NCI-H526 (cell line): ENCODE measurements around the gene CHRNE.
A peak's percentile ranks its signal among the peaks of the same experiment; 100 is the strongest.

Experiments used
- DNase-seq, 2 experiments: peaks; one replicate each; lab custom pipeline; 2025; lab: John Stamatoyannopoulos, UW

Gene CHRNE

DNA sequence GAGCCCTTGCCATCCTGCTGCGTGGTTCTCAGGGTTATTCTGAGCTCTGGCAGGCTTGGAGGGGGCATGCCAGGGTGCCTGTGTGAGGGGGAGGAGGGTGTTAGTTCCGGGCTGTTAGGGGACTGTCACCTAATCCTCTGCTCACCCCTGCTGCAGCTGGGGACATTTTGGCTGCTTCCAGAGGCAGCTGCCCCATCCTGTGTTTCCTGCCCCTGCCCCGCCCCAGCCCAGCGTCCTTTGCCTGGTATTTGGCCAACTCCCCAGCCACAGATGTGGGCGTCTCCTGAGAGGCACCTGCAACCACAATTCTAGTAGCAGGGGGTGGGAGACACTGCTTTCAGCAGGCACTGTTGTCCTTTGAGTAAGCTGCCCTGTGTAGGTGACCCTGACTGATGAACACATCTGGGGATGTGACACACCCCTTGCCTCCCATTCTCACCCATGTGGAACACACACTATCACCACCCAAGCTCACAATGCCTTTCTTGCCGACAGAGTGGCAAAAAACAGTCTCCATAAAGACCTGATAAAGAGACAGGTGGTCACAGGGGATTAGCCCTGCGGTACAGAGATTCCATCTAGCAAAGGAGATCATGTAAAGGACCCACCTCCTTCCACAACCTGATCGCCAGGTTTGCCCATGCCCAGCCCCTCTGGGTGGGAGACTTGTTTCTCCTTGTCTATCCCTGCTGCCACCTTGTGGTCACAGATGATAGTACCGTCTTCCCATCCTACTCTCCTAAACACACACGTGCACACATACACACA, at the start of gene CHRNE:
CHRNE (minus strand) TSS at position 48 of the 768 bp plus-strand sequence; CDS start at position 13, 35 bp downstream.
- peak; percentile 71 to 82 for DNase-seq

- no peak for DNase-seq
Observed at GRCh38 chr17:4951486-4951885, 48.6 kb upstream of the CHRNE start.

DNA sequence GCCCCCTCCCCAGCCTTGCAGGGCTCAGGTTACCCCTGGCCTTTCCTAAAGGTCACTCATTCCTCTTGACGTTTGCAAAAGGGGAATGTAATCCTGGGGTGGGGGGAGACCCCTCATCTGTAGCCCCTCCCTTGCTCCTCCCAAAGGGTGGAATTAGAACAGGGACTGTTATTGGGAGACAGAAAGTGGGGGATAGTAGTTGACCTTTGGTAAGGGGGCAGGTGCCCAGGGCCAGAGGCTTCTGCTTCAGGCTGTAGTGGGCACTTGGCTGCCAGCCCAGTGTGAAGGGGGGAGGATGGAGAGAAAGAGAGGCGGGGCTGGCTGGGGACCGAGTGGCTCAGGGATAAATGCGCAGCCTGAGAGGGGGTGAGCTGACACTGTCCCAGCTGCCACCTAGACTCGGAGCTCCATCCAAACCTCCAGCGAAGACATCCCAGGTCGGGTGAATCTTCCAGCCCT, 47.9 kb upstream of the CHRNE start, which contains the start of gene ENO3:
ENO3 (plus strand) TSS at position 374 of the 459 bp plus-strand sequence. CDS start 711 bp downstream, outside the sequence.
- DNase-seq = peak in 1 of 2 experiments; percentile 35

- peak in 1 of 2 experiments; percentile 55 for DNase-seq
Observed at GRCh38 chr17:4950075-4950745, 47.3 kb upstream of the CHRNE start.

GRCh38 chr17:4949321-4950074, 46.6 kb upstream of the CHRNE start:
- DNase-seq = peak in 1 of 2 experiments; percentile 71

DNA sequence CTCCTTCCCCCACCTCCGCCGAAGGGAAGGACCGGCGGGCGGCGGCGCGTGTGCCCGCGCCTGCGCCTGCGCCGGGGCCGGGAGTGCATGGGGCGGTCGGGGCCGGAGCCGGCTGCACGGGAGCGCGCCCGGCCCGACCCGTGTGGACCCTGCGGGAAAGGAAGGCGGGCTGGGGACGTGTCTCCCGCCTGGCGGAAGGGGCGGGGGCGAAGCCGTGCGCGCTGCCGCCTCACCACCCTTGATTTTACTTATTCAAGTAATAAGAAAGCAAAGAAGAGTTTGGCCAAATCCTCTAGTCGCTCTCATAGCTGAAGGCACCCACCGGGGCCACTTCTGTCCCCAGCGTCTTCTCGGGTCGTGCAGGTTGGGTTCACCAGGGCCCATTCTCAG, 46.0 kb upstream of the CHRNE start:
- DNase-seq = peak in 1 of 2 experiments; percentile 88

DNA sequence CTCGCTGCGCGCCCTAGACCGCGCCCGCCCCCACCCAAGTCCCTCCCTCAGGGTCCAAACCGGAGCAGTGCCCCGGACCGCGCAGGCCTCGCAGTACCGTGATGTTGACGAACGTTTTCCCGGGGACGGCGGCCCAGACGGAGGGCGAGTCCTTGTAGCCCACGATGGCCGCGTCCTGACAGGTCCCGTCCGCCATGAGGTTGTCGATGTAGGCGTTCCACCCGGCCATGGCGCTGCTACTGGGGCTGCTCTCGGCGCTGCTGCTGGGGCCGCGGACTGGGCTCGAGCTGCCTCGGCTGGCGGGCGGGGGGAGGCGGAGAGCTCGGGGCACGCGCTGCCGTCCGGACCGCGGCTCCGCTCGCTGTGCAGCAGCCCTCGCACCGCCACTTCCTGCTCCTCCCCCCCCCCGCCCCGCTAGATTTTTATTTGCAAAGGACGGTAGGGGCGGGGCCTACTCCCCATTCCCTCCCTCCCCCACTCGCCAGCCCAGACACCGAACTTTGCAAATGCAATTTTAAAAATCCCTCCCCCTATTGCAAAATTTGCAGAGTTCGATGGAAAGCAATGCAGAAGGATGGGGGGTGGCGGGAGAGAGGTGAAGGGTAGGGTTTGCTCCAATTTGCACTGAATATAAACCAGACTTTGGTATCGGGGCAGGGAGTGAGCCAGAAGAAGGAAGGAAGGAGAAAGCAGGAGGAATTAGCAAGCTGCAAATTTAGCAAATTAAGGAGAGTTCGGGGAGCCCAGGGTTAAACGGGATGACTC, 45.5 kb upstream of the CHRNE start, which contains the start of gene PFN1:
PFN1 (minus strand) TSS at position 365 of the 765 bp plus-strand sequence; CDS start at position 229, 136 bp downstream.
- peak; percentile 48 to 87 for DNase-seq

DNA sequence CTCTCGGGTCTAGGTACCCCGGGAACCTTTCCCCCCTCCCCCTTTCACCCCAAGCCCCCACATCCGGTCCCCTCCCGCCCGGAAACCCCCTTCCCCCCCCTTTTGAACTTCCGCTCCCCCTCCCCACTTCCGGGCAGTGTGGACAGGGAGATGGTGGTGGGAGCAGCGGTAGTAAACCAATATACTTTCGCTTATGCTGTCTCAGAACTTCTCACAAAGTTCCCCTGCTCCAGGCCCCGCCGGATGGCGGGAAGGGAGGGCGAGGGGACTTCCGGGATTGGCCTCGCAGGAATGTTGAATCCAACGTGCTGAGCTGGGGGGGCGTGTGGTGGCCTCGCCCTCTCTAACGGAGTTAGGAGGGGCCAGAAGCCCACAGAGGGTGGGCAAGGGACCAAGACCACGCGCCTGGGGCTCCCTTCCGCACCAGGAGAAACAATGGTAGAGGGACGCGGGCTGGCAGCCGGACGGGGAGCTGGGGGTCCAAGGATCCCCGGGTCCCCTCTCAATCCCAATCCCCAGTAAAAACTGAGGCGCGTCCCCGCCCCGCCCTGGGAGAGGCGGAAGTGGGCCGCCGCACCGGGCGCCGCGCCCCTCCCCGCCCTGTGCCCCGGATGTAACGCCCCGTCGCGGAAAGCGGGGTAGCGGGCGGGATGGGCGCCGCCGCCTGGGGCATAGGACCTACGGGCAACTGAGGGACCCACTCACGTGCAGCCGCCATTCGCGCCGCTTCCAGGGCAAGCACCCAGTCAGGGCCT, 44.7 kb upstream of the CHRNE start:
- DNase-seq = peak in 1 of 2 experiments; percentile 33

DNA sequence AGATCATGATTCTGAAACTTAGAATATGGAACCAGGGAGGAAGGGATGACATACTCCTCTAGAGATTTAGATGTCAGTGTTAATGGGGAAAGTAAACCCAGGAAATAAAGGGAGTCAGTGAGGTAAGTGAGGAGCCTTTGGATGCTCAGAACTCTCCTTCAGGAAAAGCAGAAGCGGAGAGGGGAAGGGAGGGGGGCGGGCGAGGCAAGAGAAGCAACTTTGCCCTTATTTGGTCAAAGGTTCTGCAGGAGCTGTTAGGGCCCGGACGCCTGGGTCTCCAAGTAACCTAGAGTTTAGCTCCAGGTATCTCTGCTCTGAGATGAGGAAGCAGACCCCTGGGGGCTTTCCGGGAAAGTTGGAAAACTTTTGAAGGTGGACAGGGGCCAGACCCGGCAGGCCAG, 44.1 kb upstream of the CHRNE start:
- DNase-seq = no peak

- no peak for DNase-seq
Observed at GRCh38 chr17:4946312-4946976, 43.5 kb upstream of the CHRNE start.

DNA sequence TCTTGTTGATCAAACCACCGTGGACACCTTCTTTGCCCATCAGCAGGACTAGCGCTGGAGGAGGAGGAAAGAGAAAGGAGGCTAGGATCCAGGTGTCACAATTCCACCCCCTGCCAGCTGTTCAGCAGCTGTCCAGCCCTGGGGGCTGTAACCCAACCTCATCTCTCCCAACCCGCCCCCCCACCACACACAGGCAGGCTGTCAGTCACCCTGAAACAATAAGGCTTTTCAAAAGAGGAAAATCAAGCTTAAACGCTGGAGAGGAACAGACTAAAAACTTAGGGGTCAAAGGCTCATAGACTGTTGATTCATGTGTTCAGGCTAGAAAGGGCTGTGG, 43.0 kb upstream of the CHRNE start:
- DNase-seq = no peak

DNA sequence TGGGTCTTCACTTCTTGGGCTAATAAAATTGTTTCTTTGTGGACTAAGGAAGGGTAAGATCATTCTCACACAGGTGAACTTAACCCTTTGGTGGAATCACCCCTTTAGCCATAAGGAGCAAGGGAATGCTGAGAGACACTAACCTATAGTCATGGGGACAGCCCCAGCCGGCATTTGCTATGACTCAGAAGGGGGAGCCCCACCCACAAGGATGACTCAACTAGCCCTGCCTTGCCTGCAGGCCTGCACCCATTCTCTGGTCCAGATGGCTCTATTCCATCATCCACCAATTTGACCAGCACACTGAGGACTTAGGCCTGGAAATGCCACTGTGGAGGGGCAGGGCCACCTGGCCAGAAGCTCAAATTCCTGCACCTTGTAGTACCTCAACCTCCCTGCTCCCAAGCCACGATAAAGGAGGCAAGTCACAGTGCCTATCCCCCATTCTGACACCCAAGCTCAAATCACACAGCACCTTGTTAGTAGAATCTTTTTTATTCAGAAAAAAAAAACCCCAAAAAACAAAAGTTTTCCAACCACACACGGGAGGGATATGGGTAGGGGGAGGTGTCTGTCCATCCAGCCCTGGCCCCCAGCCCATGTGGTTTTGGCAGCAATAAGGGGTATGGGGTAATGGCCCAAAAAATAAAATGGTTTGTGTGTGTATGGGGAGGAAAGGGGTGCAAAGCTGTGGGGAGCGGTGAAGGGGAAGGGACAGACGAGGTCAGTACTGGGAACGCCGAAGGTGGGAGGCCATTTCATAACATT, 42.5 kb upstream of the CHRNE start:
- no peak for DNase-seq

- DNase-seq = no peak
Observed at GRCh38 chr17:4944554-4945175, 41.8 kb upstream of the CHRNE start.

- no peak for DNase-seq
Observed at GRCh38 chr17:4944163-4944553, 41.3 kb upstream of the CHRNE start.

DNA sequence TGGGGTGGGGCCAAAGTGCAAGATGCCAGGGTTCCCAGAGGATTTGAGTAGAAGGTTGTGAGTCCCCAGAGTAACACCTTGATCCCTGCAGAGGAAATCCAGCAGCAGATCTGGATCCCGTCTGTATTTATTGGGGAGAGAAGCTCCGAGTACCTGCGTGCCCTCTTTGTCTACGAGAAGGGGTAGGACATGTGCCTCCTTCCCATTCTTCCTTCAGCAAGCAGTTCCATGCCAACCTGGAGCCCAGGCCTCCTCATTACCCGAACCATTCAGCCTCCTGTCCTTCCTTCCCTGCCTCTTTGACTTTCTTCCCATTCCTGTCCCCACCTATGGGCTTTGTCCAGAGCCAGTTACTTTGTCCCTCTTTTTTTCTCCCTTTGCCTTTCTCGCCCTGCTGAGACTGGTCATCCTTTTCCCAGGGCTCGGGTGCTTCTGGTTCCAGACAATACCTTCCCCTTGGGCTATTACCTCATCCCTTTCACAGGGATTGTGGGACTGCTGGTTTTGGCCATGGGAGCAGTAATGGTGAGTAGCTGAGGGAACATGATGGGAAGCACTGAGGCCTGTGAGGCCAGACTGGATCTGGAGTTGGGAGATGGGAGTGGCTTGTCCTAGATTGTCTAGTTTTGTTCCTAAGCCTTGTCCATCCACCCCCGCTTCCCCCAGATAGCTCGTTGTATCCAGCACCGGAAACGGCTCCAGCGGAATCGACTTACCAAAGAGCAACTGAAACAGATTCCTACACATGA, 40.0 kb upstream of the CHRNE start:
- DNase-seq = no peak

- DNase-seq = no peak
Observed at GRCh38 chr17:4941319-4941610, 38.4 kb upstream of the CHRNE start.

DNA sequence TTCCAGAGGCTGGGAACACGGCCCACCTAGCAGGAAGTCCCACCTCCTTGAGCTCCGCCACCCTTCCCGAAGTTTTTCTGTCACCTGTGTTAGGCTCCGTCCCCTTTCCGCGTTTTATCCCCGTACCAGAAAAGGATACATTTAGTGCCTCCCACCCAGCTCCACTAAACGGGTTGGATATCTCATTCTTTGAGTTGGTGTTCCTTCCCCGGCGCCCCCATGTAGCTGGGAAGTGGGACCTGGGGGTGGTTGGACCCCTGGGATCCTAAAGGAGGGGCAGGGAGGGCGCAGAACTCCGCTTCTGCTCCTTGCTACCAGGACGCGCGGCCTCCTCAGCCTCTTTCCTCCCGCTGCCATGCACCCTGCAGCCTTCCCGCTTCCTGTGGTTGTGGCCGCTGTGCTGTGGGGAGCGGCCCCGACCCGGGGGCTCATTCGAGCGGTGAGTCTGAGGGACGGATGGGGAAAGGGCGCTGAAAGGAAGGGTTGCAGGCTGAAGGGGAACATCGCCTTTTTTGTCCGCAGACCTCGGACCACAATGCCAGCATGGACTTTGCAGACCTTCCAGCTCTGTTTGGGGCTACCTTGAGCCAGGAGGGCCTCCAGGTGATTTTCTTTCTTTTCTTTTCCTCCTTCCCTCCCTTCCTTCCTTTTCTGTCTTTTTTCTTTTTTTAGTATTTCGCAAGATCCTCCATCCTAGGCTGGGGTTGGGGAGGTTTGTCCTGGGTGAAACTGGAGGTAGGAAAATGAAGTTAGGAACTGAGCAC, 37.8 kb upstream of the CHRNE start:
- no peak for DNase-seq
